ENCODE data around the gene GRPEL2. TPM values are rescaled to one million over a fixed set of nuclear protein-coding genes. Genes with fewer than 3 reads are reported as not detected.

The GRPEL2 gene
- total RNA-seq, 4 donors from 2014 or later: 9.3 to 20.4 (median 13.3) TPM

- TF ChIP-seq, protein P1, sequence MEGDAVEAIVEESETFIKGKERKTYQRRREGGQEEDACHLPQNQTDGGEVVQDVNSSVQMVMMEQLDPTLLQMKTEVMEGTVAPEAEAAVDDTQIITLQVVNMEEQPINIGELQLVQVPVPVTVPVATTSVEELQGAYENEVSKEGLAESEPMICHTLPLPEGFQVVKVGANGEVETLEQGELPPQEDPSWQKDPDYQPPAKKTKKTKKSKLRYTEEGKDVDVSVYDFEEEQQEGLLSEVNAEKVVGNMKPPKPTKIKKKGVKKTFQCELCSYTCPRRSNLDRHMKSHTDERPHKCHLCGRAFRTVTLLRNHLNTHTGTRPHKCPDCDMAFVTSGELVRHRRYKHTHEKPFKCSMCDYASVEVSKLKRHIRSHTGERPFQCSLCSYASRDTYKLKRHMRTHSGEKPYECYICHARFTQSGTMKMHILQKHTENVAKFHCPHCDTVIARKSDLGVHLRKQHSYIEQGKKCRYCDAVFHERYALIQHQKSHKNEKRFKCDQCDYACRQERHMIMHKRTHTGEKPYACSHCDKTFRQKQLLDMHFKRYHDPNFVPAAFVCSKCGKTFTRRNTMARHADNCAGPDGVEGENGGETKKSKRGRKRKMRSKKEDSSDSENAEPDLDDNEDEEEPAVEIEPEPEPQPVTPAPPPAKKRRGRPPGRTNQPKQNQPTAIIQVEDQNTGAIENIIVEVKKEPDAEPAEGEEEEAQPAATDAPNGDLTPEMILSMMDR (IDR thresholded peaks at IDR 0.05; ENCODE audit: low read depth): no peak
These were observed 1.1 kb upstream of the GRPEL2 start for GRCh38 chr5:149344151-149344550.

- TF ChIP-seq, protein P1 (IDR thresholded peaks at IDR 0.05; ENCODE audit: low read depth): no peak
These were observed 558 bp downstream of the GRPEL2 start for GRCh38 chr5:149345892-149346222.

DNA sequence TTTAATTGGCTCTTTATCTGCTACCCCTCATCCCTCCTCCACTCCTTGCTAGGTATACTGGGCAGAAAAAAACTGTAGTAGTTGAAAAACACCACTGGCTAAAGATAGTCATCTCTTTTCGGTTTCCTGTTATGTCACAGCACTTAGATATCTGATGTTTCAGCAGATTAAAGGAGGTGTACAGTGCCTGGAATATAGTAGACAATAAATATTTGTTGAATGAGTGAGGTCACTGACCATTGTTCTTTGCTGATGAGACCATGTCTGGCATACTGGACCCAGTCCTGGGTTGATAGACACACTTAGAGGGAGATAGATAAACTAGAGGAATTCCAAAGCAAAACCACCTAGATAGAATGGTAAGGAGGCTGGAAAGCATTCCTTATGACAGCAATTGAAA is 3.2 kb downstream of the GRPEL2 start:
- TF ChIP-seq, protein P1 (IDR thresholded peaks at IDR 0.05; ENCODE audit: low read depth): no peak

DNA sequence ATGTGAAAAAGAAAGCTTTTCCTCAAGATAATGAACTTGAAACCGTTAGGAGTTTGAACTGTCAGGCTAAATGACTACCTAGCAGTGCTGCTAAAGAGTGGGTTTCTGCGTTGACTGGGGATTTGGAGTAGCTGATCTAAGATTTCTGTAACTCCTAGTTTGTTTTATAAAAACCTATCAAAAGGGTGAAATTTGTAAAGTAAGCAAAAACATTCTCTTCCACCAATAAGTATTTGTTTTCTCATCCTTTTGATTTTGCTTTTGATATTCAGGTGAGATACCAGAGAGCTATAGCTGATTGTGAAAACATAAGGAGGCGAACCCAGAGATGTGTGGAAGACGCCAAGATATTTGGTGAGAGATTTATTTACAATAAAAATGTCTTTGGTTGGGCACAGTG is 4.1 kb downstream of the GRPEL2 start:
- TF ChIP-seq, protein P1 (IDR thresholded peaks at IDR 0.05; ENCODE audit: low read depth): no peak

DNA sequence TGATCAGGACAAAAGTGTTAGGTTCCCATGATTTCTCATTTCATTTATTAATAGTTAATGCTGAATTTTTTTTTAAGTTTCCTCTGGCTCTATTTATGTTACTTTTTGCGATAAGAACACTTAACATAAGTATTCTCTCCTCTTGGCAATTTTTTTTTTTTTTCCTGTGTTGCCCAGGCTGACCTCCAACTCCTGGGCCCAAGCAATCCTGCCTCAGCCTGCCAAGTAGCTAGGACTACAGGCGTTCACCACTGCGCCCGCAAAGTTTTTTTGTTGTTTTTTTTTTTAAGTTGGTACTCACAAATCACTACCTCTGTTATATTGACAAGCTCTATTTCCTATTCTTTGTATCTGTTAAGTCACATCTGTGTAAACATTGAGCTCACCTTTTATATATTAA is 6.9 kb downstream of the GRPEL2 start:
- TF ChIP-seq, protein P1 (IDR thresholded peaks at IDR 0.05; ENCODE audit: low read depth): no peak

DNA sequence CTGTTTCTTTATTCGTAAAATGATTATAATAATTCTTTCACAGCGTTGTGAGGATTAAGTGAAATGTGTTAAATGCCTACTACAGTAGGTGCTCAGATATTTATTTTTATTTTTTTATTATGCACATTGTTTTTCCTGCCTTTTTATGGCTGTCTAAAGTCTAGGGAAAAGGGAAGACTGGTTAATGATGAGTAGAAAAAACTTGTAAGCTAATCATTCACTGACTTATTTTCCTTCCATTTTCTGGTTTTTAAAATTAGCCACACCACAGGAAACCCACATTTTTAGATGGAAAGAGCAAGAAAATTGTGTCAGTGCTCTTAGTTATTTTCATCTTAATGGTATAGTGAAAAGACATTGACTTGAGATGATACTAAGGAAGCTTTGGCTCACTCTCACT is 8.6 kb downstream of the GRPEL2 start:
- TF ChIP-seq, protein P1 (IDR thresholded peaks at IDR 0.05; ENCODE audit: low read depth): no peak

GRCh38 chr5:149355688-149356087 is 10.4 kb downstream of the GRPEL2 start:
- TF ChIP-seq, protein P1 (IDR thresholded peaks at IDR 0.05; ENCODE audit: low read depth): no peak
